GM12892 (cell line): ENCODE data around the gene CDK5R2.

ENCODE experiments used
- DNase-seq: peaks from one replicate; pipeline ENCODE4 v3.0.0; 2011; ENCODE audit not compliant: insufficient read length
- FAIRE-seq: peaks from 2 replicates; lab custom pipeline; 2011; peaks lifted over from hg19 to GRCh38; lab: Jason Lieb, UNC
- POLR2A ChIP-seq: IDR thresholded peaks from 2 replicates; pipeline ENCODE4 v1.6.1; 2011; ENCODE audit warnings: low read depth, low read length, control low read depth
- POLR2AphosphoS5 ChIP-seq: IDR thresholded peaks from 2 replicates; pipeline ENCODE4 v1.6.1; 2011; ENCODE audit warnings: low read depth, low read length, control low read depth
- TAF1 ChIP-seq: IDR thresholded peaks from 2 replicates; pipeline ENCODE4 v1.6.1; 2011; ENCODE audit warnings: low read depth, mild to moderate bottlenecking, control low read depth, low read length, borderline replicate concordance

The CDK5R2 gene

DNA sequence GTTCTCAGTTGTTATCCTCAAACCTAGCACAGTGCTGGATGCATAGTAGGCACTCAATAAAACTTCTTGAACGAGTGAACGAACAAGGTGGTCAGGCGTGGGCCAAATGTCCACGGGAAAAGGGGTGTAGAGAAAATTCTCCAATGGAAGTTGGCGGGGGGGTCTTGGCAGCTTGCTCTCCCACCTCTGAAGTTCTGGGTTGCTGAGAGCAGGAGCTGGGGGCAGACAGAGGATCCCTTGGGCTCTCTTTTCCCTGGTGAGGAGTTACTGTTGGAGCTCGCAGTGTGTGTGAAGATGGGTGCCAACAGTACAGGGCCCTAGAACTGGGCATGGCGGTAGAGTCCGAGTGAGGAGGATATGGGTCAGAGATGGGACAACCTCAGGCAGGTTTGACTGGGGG is 36.1 kb downstream of the CDK5R2 start:
- FAIRE-seq = no peak
- TF ChIP-seq POLR2A = no peak
- no peak for TF ChIP-seq TAF1
- TF ChIP-seq POLR2AphosphoS5 = no peak
- no peak for DNase-seq

DNA sequence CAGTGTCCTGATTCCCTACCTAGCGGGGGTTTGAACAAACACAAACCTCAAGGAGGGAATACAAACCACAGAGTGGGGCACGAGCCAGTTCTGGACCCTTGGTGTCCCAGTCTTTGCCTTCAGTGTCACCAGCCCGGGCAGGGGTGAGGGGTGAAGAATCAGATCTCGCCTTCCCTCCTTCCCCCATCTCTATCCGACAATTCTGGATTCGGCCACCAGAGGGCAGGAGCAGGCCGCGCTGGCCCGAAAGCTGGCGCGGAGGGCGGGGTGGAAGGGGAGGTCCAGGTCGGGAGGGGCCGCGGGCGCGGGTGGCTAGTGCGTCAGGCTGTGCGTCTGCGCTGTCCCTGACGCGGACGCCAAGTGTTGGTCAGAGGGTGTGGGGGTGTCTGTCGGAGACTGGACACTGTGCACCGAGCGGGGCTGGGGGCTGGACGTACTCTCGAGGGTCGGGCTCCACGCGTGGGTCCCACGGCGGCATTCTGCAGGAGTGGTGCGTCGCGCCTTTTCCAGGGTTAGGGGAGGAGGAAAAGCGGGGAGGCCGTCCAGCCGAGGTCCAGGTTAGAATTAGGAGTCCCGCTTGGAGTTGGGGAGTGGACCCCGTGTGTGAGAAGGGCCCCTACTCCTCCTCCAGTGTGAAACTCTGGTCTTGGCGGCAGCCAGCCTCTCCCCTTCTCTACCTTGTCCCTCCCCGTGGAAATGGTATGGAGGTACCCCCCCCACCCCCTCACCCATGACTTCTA is 36.7 kb downstream of the CDK5R2 start:
- DNase-seq = peak; percentile 87
- FAIRE-seq = peak; percentile 92
- TF ChIP-seq POLR2AphosphoS5 (no peak), POLR2A (no peak), TAF1 (no peak)

DNA sequence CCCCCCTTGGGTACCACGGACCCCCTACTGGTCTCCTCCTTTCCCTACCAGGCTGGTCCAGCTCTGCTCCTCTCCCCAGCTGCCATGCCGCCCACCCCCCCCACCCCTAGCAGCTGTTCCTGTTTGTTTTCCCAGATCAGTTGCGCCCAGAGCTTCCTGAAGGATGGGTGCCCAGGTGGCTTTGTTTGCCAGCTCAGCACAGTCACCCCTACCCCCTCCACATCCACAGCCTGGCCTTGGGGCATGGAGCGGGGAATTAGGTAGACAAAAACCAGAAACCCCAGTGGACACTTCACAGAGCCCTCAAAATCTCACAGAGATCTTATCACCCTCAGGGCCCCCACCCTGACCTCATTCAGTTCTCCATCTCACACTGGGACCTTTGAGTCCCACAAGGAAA is 37.5 kb downstream of the CDK5R2 start:
- no peak for TF ChIP-seq POLR2AphosphoS5
- TF ChIP-seq TAF1 = no peak
- no peak for TF ChIP-seq POLR2A
- FAIRE-seq (no peak), DNase-seq (no peak)

DNA sequence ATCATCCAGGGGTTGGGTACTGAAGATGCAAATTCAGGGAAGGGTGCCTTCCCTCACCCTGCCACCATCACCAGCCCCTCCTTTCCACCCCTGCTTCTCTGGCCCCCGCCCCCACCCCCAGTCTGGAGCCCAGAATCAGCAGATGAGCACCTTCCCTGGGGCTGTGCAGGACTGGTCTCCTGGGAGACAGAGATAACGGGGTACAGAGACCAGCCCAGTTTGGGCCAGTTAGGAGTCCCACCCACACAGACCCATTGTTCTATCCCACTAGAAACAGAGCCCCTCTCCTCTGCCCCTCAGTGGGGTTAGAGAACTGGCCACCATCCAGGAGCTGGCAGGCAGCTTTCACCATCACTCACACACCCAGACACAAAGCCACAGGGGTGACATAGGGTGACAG is 38.3 kb downstream of the CDK5R2 start:
- no peak for DNase-seq
- FAIRE-seq = no peak
- TF ChIP-seq POLR2A = no peak
- TF ChIP-seq POLR2AphosphoS5 = no peak
- no peak for TF ChIP-seq TAF1

DNA sequence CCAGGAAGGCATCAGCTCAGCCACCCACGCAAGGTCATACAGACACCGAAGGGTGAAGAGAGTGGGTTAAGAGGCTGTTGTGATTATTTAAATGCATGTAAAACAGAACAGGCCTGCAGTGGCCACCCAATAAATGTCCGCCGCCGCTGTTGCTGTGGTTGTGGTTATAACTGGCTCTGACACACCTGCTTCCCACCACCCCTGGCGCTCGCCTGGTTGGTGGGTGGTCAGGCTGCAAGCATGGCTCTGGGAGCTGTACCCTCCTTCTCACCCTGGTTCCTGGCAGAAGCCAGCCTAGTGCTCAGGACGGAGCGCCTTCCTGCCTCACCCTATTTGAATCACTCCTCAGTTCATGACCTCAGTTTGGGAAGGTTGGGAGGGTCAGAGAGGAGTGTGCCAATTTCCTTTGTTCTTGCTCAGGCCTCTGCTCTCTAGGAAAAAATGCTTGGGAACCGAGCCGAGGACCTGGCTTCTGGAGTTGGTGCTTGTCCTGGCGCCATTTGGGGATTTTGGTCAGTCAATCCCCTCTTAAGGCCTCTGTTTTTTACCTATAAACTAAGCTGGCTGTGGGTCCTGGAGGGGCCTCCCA is 39.0 kb downstream of the CDK5R2 start:
- FAIRE-seq (no peak), DNase-seq (no peak)
- TF ChIP-seq TAF1 (no peak), POLR2A (no peak), POLR2AphosphoS5 (no peak)

DNA sequence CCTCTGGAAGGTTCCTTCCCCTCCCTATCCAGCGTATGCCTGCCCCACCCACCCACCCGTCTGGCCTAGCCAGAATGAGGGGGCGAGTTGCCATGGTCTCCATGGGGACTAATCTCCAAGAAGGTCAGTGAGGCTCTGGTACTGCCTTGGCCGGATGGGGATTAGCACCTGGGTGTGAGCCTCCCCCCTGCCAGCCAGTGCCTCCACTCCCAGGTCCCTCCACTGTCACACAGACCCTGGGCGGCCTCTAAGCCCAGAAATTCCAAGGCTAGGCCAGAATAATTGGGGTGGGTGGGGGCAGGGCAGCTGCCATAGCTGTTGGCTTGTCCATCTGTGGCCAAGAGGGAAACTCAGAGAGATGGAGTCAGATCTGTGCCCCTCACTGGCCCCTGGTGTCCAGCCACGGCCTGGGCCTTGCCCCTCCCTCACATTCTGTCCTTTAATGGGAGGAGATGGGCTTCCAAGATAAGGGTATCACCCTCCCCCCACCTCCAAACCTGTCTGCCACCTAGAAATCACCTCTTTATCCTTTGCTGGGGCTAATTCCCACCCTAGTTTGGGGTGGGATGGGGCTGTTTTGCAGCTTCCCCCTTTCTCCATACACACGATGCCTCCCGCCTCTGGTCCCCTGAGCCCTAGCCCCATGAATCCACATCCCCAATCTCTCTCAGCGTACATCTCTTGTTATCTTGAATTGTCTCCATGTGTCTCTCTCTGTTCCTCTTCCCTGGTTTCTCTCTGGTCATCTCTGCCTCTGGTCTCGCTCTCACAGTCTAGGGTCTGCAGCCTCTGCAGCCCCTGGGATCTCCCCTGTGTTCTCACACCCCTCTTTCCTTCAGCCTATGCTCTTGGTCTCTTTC is 39.8 kb downstream of the CDK5R2 start:
- TF ChIP-seq TAF1 = no peak
- no peak for TF ChIP-seq POLR2AphosphoS5
- TF ChIP-seq POLR2A = no peak
- FAIRE-seq = no peak

DNA sequence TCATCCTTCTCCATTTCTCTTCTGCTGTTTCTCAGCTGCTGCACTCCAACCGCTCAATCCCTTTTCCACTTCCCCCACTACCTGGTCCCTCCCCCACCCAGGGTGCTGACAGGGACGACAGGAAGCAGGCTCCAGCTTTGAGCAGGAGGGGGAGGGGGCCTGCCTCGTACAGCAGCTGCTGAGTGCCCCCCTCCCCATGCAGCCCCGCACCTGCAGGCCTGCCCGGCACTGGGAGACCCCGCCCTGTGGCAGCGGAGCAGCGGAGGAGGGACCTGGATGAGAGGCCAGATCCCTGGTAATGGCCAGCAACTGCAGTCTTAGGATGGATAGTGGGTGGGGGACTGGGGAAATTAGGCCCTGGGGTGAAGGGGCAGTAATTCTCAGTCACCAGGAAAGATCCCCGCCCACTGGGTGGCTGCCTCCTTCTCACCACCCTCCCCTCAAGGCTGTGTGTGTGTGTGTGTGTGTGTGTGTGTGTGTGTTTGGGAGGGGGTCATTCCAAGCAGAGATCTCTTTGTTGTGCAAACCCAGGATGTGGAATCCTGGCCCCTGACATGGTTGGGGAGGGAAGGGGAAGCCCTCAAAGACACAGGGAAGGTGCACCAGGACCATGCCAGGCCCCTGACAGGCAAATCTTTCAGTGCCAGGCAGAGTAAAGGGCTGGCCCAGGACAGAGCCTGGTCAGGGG is 40.6 kb downstream of the CDK5R2 start:
- DNase-seq (no peak), FAIRE-seq (no peak)
- TF ChIP-seq POLR2AphosphoS5 (no peak), TAF1 (no peak)

More for the DNA sequence above, 39.8 kb downstream of the CDK5R2 start:
- no peak for DNase-seq

DNA sequence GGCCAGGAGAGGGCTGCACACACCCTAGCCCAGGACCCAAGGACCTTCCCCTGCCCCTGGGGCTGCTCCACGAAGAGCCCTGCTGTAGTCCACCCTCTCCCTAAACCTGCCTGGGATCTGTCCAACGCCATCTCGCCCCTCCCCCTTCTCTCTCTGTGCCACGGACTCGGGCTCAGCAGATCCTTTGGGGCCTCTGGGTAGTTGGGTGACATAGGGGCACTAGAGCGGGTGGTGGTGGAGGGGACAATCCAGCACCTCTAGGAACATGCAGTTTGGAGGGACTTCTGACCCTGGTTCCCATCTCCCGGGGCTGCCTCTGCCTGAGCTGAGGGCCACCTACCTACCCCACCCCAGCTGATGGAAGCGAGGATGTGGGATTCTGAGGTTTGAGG is 41.1 kb downstream of the CDK5R2 start:
- TF ChIP-seq TAF1 (no peak), POLR2AphosphoS5 (no peak), POLR2A (no peak)
- no peak for DNase-seq
- no peak for FAIRE-seq

DNA sequence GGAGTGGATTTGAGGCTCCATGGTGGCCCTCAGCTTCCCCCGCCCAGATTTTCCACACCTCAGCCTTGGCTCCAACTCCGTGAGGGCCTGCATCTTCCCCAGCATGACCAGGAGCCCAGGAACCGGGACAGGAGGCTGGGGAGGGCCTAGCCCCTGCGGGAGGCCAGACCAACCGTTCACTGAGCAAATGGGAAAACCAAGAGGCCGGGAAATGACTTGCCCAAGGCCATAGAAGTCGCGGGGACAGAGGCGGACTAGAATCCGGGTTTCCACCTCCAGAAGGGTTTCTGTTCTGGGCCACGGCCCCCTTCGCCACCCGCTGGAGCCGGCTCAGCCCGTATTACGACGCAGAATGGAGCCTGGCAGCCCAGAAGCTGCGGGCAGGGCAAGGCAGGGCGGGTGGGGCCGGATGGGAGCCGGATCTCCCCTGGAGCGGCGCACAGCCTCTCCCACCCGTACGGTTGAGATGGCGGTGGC is 41.7 kb downstream of the CDK5R2 start:
- TF ChIP-seq POLR2AphosphoS5 (no peak), POLR2A (no peak), TAF1 (no peak)
- no peak for DNase-seq
- no peak for FAIRE-seq

DNA sequence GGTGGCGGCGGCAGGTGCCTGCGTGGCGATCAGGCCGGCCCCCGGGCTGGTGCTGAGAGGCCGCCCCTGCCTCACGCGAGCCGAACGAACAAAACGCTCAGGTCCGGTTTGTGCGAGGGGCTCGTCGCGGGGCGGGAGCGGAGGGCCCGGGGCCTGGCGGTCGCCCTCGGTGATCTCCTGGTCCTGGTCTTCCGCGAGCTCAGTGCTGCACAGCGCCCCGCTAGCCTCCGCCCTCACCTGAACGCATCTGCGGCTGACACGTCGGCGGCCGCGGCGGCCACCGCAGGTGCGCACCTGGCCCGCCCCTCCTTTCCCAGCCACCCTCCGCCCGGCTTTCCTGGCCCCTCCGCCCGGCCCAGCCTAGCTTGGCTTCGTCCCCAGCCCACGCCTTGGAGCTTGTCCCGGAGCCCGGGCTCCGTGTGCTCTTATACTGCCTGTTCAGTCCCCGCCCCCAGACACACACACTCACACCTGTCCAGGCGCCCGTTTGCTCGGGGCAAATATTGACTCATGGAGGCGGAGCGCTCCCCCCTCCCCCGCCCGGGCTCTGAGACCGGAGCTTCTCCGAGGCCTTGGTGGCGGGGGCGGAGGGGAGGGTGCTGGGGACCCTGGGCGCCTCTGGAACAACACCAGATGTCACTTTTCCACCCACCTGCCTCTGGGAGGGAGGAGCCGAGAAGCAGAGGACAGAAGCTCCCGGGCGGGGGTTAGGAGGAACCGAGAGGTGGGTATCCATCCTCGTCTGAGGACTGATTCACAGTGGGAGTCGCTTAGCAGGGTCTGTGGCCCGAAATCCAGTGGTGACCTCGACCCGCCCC is 42.3 kb downstream of the CDK5R2 start:
- TF ChIP-seq TAF1 (no peak), POLR2A (no peak), POLR2AphosphoS5 (no peak)
- DNase-seq (no peak), FAIRE-seq (no peak)
